Stomach (tissue), 19 donors: Measurements from ENCODE around the gene FBXO48. TPM values are rescaled to one million over a fixed set of nuclear protein-coding genes. Genes with fewer than 3 reads are reported as not detected.

Source experiments
- DNase-seq, 2 donors: peaks; one replicate each; pipeline versions ENCODE4 v3.0.0 to v3.0.0-alpha.2; 2013 to 2019
- H3K27ac ChIP-seq, 5 donors: fragments of 200-600 bp in 4 of 5; sonication (generic) in 4 of 5; one replicate each; pipeline ENCODE4 v1.5.1; 2013 to 2019; ENCODE audit warnings: mild to moderate bottlenecking in 1 of 5, moderate library complexity in 1 of 5
- H3K27me3 ChIP-seq, 3 donors: fragments of 200-600 bp; sonication (generic); one replicate each; pipeline ENCODE4 v1.5.1; 2017 to 2019; ENCODE audit warnings: mixed run types in 1 of 3
- H3K36me3 ChIP-seq, 4 donors: fragments of 200-600 bp; sonication (generic); 1 replicate in 3 of 4; 2 replicates in 1 of 4; pipeline ENCODE4 v1.5.1; 2016 to 2019
- H3K4me1 ChIP-seq, 4 donors: fragments of 200-600 bp; sonication (generic); one replicate each; pipeline ENCODE4 v1.5.1; 2016 to 2019
- H3K4me3 ChIP-seq, 4 donors: fragments of 200-600 bp; sonication (generic) in 3 of 4; one replicate each; pipeline ENCODE4 v1.5.1; 2016 to 2019; ENCODE audit warnings: mild to moderate bottlenecking in 1 of 4
- H3K9me3 ChIP-seq, 4 donors: fragments of 200-600 bp; sonication (generic); one replicate each; pipeline ENCODE4 v1.5.1; 2016 to 2019
- CTCF ChIP-seq, 7 experiments: fragments of 450-650 bp in 4 of 7; fragments of 200-600 bp in 3 of 7; sonication (generic) in 3 of 7; IDR thresholded peaks; one replicate each; pipeline ENCODE4 v1.5.1; 2016 to 2019; ENCODE audit warnings: antibody characterized with exemption in 7 of 7, control low read depth in 2 of 7, mild to moderate bottlenecking in 1 of 7
- EP300 ChIP-seq: sonication (generic); formaldehyde crosslinking; IDR thresholded peaks from one replicate; pipeline ENCODE4 v1.6.1; 2017; ENCODE audit warnings: antibody characterized with exemption
- POLR2A ChIP-seq, 4 donors: fragments of 450-650 bp; IDR thresholded peaks; one replicate each; pipeline ENCODE4 v1.6.1; 2016; ENCODE audit warnings: antibody characterized with exemption in 4 of 4, control low read depth in 2 of 4, mild to moderate bottlenecking in 1 of 4, moderate library complexity in 1 of 4
- POLR2AphosphoS5 ChIP-seq, 3 donors: sonication (generic); formaldehyde crosslinking; IDR thresholded peaks; one replicate each; pipeline ENCODE4 v1.6.1; 2016; ENCODE audit warnings: antibody characterized with exemption in 3 of 3
- WGBS, 5 donors: extraction: QIAGEN DNeasy Blood & Tissue Kit in 3 of 5; methylation state at CpG; one replicate each; pipeline versions ENCODE4 v1.1.5 to v1.1.7; 2013 to 2018; 5-methylcytosine and 5-hydroxymethylcytosine counted together
- intact Hi-C: fragments of 100-400 bp; cut with DNase I; formaldehyde crosslinking; loops from one replicate; pipeline ENCODE4 v1.15.1; 2023; ENCODE audit warnings: low total_unique reads
- long read RNA-seq, 10 donors: transcript quantifications; one replicate each; lab custom pipeline, GENCODE V29; 2026
- polyA plus RNA-seq, 3 donors: library from polyadenylated mRNA; stranded (reverse); fragments of 200-250 nt; gene quantifications; one replicate each; pipeline ENCODE4 v1.2.3, GENCODE V29; 2013
- total RNA-seq, 5 donors: library from RNA; depleted of rRNA; stranded (reverse); fragments of >200 nt; gene quantifications; one replicate each; pipeline versions ENCODE4 v1.1.0 to v1.2.3, GENCODE V29; 2014 to 2016
- donor health status: healthy with polysubstance abuse.
- donor health status: Bipolar disorder and iron deficiency.
- donor health status: healthy.

Gene FBXO48
- total RNA-seq (1 to 10 TPM in 1 of 5 donors, under 1 TPM in 3, not detected in 1; 0.43 to 1.2 (median 0.50) TPM), polyA plus RNA-seq (1 to 10 TPM in 1 of 3 donors, under 1 TPM in 2; 0.58 to 1.1 (median 0.62) TPM)
- long read RNA-seq, donor 1, result 0 reads
- long read RNA-seq, donor 2, result 0 reads
- long read RNA-seq, donor 3, result 0 reads
- long read RNA-seq, donor 4, result 0 reads
- long read RNA-seq, donor 5, full-length matches to known transcripts, result 1 of 1 reads
- long read RNA-seq, donor 5, partial matches to known transcripts, result 0 of 1 reads
- long read RNA-seq, donor 5, other reads (novel, unspliced or antisense), result 0 of 1 reads
- long read RNA-seq, donor 6, result 0 reads
- long read RNA-seq, donor 7, result 0 reads
- long read RNA-seq, donor 8, result 0 reads
- long read RNA-seq, donor 9, result 0 reads
- long read RNA-seq, donor 10, result 0 reads

GRCh38 chr2:68467077-68467960 lies at the start of gene FBXO48, which contains the start of gene APLF:
FBXO48 (minus strand) TSS chr2:68467294; CDS start chr2:68465145, 2,149 bp downstream.
APLF (plus strand) TSS chr2:68467585; CDS start chr2:68467732, 147 bp downstream.
- peak; percentile 98 to 99 for DNase-seq
- H3K36me3 ChIP-seq, result no peaks in the 10 kb centered on the region
- peak within 1 kb of the TSS; percentile 88 to 94 (median 91) for H3K27ac ChIP-seq
- H3K9me3 ChIP-seq, result no peaks in the 10 kb centered on the region
- no peaks in the 10 kb centered on the region for H3K27me3 ChIP-seq
- intact Hi-C loops, result loop anchor here (10.0 kb wide), 1 partner anchor 247 kb away; no protein-coding TSS in a partner anchor
- TF ChIP-seq POLR2AphosphoS5 (IDR thresholded peaks at IDR 0.05) (peak; percentile 48 to 84 (median 73)), EP300 (no peak)
- H3K4me1 ChIP-seq, result peaks cover 0 to 34% (median 14%) of the 10 kb centered on the region in 4 donors
- 0 to 1% (median 0%) methylated on average over 56 to 82 of the region's 82 CpGs for WGBS, 5 donors
- H3K4me3 ChIP-seq, result peak within 1 kb of the TSS; percentile 57 to 94 (median 82)

GRCh38 chr2:68516051-68516955 lies 49.2 kb upstream of the FBXO48 start:
- Histone ChIP-seq H3K27me3 (no peaks in the 10 kb centered on the region), H3K4me1 (no peaks in the 10 kb centered on the region), H3K9me3 (no peaks in the 10 kb centered on the region), H3K36me3 (no peaks in the 10 kb centered on the region), H3K27ac (no peak overlapping the region), H3K4me3 (no peak overlapping the region)
- TF ChIP-seq CTCF (IDR thresholded peaks at IDR 0.05), result no peak
- no peak for TF ChIP-seq POLR2AphosphoS5 (IDR thresholded peaks at IDR 0.05)
- TF ChIP-seq EP300, result no peak
- intact Hi-C loops, result no loop called here
- 84 to 90% (median 89%) methylated on average over 5 of the region's 5 CpGs for WGBS, 5 donors
- no peak for DNase-seq

- Histone ChIP-seq H3K27me3 (no peaks in the 10 kb centered on the region), H3K36me3 (no peaks in the 10 kb centered on the region), H3K9me3 (no peaks in the 10 kb centered on the region), H3K4me3 (no peak overlapping the region), H3K27ac (no peak overlapping the region), H3K4me1 (no peaks in the 10 kb centered on the region)
- no peak for DNase-seq
- TF ChIP-seq POLR2AphosphoS5 (IDR thresholded peaks at IDR 0.05), result no peak
- no peak for TF ChIP-seq CTCF (IDR thresholded peaks at IDR 0.05)
- TF ChIP-seq POLR2A (IDR thresholded peaks at IDR 0.05), result no peak
- no peak for TF ChIP-seq EP300
- intact Hi-C loops, result no loop called here
- WGBS, 5 donors, result 46 to 56% (median 54%) methylated on average over 2 of the region's 2 CpGs
Observed at GRCh38 chr2:68514316-68514929, 47.3 kb upstream of the FBXO48 start.

- intact Hi-C loops, result no loop called here
- 49 to 81% (median 73%) methylated on average over 1 of the region's 1 CpG for WGBS, 5 donors
Observed at GRCh38 chr2:68512966-68513365, 45.9 kb upstream of the FBXO48 start.

More at GRCh38 chr2:68512966-68513365, 45.9 kb upstream of the FBXO48 start:
- no peak for DNase-seq
- no peaks in the 10 kb centered on the region for H3K9me3 ChIP-seq
- no peaks in the 10 kb centered on the region for H3K27me3 ChIP-seq
- peaks cover 0 to 4% (median 0%) of the 10 kb centered on the region in 4 donors for H3K36me3 ChIP-seq
- no peak for TF ChIP-seq POLR2A (IDR thresholded peaks at IDR 0.05)
- TF ChIP-seq POLR2AphosphoS5 (IDR thresholded peaks at IDR 0.05), result no peak
- no peak for TF ChIP-seq CTCF (IDR thresholded peaks at IDR 0.05)
- TF ChIP-seq EP300, result no peak
- no peak overlapping the region for H3K4me3 ChIP-seq
- no peaks in the 10 kb centered on the region for H3K4me1 ChIP-seq
- no peak overlapping the region for H3K27ac ChIP-seq
